Loucy (cell line): ENCODE results near the gene NADK.

Source experiments
- H2AFZ ChIP-seq: fragments of 200-600 bp; sonication (generic); 2 replicates; pipeline ENCODE4 v1.6.0; 2016; ENCODE audit warnings: antibody characterized with exemption, mild to moderate bottlenecking, low read length, moderate library complexity
- H3F3A ChIP-seq: fragments of 200-600 bp; 2 replicates; pipeline ENCODE4 v1.6.0; 2016; ENCODE audit warnings: antibody characterized with exemption, low read depth, mild to moderate bottlenecking
- H3K27me3 ChIP-seq: fragments of 200-600 bp; sonication (generic); 2 replicates; pipeline ENCODE4 v1.6.1; 2014; ENCODE audit warnings: low read length, mild to moderate bottlenecking; ENCODE audit not compliant: insufficient read depth, poor library complexity, severe bottlenecking
- H3K36me3 ChIP-seq: fragments of 200-600 bp; sonication (generic); 2 replicates; pipeline ENCODE4 v1.6.1; 2016; ENCODE audit warnings: low read length; ENCODE audit not compliant: insufficient read depth
- H3K4me1 ChIP-seq: fragments of 200-600 bp; sonication (generic); 2 replicates; pipeline ENCODE4 v1.5.1; 2014; ENCODE audit warnings: low read length, mild to moderate bottlenecking; ENCODE audit not compliant: insufficient read depth, poor library complexity, severe bottlenecking
- H3K4me2 ChIP-seq: fragments of 200-600 bp; sonication (generic); 2 replicates; pipeline ENCODE4 v1.6.0; 2014; ENCODE audit warnings: antibody characterized with exemption, low read length, low read depth, mild to moderate bottlenecking; ENCODE audit not compliant: poor library complexity, severe bottlenecking
- H3K4me3 ChIP-seq: fragments of 200-600 bp; sonication (generic); 2 replicates; pipeline ENCODE4 v1.5.1; 2014; ENCODE audit warnings: low read length, mild to moderate bottlenecking, mixed read lengths; ENCODE audit not compliant: poor library complexity, severe bottlenecking
- H3K79me2 ChIP-seq: fragments of 200-600 bp; sonication (generic); 2 replicates; pipeline ENCODE4 v1.6.1; 2014; ENCODE audit warnings: low read length; ENCODE audit not compliant: insufficient read depth
- H3K9ac ChIP-seq: fragments of 200-600 bp; sonication (generic); 2 replicates; pipeline ENCODE4 v1.6.0; 2014; ENCODE audit warnings: mild to moderate bottlenecking, low read depth, low read length, moderate library complexity; ENCODE audit not compliant: poor library complexity, severe bottlenecking
- H3K9me2 ChIP-seq: fragments of 200-600 bp; sonication (generic); replicated peaks from 2 replicates; pipeline ENCODE4 v1.6.1; 2016; ENCODE audit warnings: low read depth, low read length, mixed read lengths
- H3K9me3 ChIP-seq: fragments of 200-600 bp; sonication (generic); 2 replicates; pipeline ENCODE4 v1.6.1; 2014; ENCODE audit warnings: mild to moderate bottlenecking, antibody characterized with exemption, low read length, low read depth; ENCODE audit not compliant: insufficient read depth
- H4K20me1 ChIP-seq: fragments of 200-600 bp; sonication (generic); 2 replicates; pipeline ENCODE4 v1.6.0; 2014; ENCODE audit warnings: antibody characterized with exemption, low read length, mild to moderate bottlenecking; ENCODE audit not compliant: insufficient read depth, poor library complexity, severe bottlenecking
- EZH2phosphoT487 ChIP-seq: fragments of 200-600 bp; IDR thresholded peaks from 2 replicates; pipeline ENCODE4 v1.6.1; 2018; ENCODE audit warnings: antibody characterized with exemption, mild to moderate bottlenecking, moderate library complexity, borderline replicate concordance
- TF ChIP-seq, protein P1 (sequence below): fragments of 200-600 bp; sonication (generic); conservative IDR thresholded peaks from 2 replicates; pipeline ENCODE4 v1.5.1; 2014; ENCODE audit warnings: mild to moderate bottlenecking, antibody characterized with exemption, low read length

Gene NADK

DNA sequence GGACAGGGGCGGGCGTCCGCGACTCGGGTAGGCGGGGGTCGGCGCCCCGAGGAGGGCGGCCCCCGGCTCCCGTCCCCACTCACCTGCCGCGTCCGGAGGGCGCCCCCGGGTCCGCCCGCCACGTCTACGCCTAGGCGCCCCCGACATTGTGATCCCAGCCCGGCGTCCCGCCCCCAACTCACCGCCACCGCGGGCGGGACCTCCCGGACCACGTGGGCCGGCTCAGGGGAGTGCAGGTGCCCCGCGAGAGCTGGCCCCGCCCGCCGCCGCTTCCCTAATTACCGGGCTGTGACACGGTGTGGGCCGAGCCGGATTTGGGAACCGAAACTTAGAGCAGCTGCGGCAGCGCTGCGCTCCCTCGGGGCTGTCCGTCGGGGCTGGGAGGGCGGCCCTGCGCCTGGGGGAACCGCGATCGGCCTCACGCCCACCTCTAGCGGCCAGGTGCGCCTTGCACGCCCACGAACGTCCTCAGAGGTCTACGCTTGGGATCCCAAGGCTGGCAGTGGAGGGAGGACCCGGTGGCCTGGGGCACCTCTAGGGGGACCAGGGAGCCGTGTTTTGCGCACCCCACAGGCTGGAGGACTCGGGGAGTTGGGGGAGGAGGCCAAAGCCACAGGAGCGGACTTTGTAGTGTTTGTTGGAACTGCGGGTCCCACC lies 521 bp upstream of the NADK start:
- Histone ChIP-seq H3K4me2 (peak overlapping the region; percentile 75), H3K9me2 (no peaks in the 10 kb centered on the region), H3F3A (peaks cover 3% of the 10 kb centered on the region; the same call in 1 of the 2 replicates), H2AFZ (peak overlapping the region; percentile 82), H3K36me3 (no peaks in the 10 kb centered on the region), H3K79me2 (peaks cover 42% of the 10 kb centered on the region), H3K4me1 (peaks cover 46% of the 10 kb centered on the region), H3K9ac (peak overlapping the region; percentile 71), H3K27me3 (peaks cover 4% of the 10 kb centered on the region), H3K4me3 (peak overlapping the region; percentile 86), H3K9me3 (no peaks in the 10 kb centered on the region), H4K20me1 (no peaks in the 10 kb centered on the region)
- TF ChIP-seq, protein P1, sequence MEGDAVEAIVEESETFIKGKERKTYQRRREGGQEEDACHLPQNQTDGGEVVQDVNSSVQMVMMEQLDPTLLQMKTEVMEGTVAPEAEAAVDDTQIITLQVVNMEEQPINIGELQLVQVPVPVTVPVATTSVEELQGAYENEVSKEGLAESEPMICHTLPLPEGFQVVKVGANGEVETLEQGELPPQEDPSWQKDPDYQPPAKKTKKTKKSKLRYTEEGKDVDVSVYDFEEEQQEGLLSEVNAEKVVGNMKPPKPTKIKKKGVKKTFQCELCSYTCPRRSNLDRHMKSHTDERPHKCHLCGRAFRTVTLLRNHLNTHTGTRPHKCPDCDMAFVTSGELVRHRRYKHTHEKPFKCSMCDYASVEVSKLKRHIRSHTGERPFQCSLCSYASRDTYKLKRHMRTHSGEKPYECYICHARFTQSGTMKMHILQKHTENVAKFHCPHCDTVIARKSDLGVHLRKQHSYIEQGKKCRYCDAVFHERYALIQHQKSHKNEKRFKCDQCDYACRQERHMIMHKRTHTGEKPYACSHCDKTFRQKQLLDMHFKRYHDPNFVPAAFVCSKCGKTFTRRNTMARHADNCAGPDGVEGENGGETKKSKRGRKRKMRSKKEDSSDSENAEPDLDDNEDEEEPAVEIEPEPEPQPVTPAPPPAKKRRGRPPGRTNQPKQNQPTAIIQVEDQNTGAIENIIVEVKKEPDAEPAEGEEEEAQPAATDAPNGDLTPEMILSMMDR: peak; percentile 37
- no peak for TF ChIP-seq EZH2phosphoT487

DNA sequence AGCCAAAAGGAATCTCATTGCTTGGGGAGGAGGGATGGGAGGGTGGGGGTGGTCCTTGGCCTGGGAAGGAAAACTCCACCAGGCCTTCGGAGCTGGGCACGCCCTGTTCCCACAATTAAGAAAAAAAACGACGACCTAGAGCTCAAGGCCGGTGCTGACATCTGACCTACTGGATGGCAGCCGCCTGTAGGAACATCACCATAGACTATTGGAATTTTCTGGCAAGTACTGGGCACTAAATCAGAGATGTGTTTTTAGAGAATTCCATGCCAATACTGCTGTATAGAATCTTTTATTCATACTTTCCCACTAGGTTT lies 729 bp downstream of the NADK start:
- H3K4me1 ChIP-seq: peaks cover 46% of the 10 kb centered on the region
- no peaks in the 10 kb centered on the region for H3K9me3 ChIP-seq
- H3F3A ChIP-seq: peaks cover 3% of the 10 kb centered on the region; the same call in 1 of the 2 replicates
- H3K9me2 ChIP-seq: no peaks in the 10 kb centered on the region
- peak overlapping the region; percentile 86 for H3K4me3 ChIP-seq
- peaks cover 49% of the 10 kb centered on the region for H3K79me2 ChIP-seq
- H3K36me3 ChIP-seq: no peaks in the 10 kb centered on the region
- peak overlapping the region; percentile 92 for H3K9ac ChIP-seq
- peak overlapping the region; percentile 86 for H2AFZ ChIP-seq
- H4K20me1 ChIP-seq: no peaks in the 10 kb centered on the region
- peak overlapping the region; percentile 86 for H3K4me2 ChIP-seq
- TF ChIP-seq, protein P1: no peak
- TF ChIP-seq EZH2phosphoT487: no peak
- H3K27me3 ChIP-seq: peaks cover 4% of the 10 kb centered on the region

DNA sequence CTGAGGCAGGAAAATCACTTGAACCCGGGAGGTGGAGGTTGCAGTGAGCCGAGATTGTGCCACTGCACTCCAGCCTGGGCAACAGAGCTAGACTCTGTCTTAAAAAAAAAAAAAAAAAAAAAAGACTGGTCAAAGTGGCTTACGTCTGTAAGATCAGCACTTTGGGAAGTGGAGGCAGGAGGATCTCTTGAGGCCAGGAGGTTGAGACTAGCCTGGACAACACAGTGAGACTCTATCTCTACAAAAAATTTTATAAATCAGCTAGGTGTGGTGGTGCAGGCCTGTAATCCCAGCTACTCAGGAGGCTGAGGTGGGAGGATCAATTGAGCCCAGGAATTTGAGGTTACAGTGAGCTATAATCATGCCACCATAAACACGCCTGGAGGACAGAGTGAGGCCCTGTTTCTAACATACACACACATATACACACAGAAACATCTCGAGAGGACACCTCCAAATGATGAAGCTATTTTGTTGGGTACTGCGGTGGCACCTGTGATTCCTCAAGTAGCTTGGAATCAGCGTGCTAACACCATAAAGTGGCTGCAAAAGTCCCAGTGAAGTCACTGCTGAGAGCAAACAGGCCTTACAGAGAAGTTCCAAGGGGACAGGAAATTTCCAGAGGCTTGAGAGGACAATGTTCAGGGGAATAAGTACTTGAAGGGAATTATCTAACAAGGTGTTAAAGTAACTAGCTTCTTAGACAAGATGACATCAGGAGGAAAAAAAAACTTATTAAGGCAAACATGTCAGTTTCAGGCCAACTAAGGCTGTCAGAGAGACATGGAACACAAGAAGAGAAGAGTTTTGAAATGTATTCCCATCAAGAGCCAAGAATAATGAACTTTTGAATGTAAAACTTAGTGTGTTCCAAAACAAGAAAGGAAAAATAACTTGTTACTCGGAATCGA lies 1.3 kb downstream of the NADK start:
- no peaks in the 10 kb centered on the region for H3K36me3 ChIP-seq
- peak overlapping the region; percentile 92 for H3K9ac ChIP-seq
- peaks cover 4% of the 10 kb centered on the region for H3K27me3 ChIP-seq
- no peaks in the 10 kb centered on the region for H3K9me2 ChIP-seq
- peaks cover 55% of the 10 kb centered on the region for H3K79me2 ChIP-seq
- H3K4me3 ChIP-seq: peak overlapping the region; percentile 86
- H3K4me1 ChIP-seq: peaks cover 46% of the 10 kb centered on the region
- H4K20me1 ChIP-seq: no peaks in the 10 kb centered on the region
- peak overlapping the region; percentile 86 for H3K4me2 ChIP-seq
- H3K9me3 ChIP-seq: no peaks in the 10 kb centered on the region
- TF ChIP-seq EZH2phosphoT487: no peak
- TF ChIP-seq, protein P1: no peak
- H3F3A ChIP-seq: peaks cover 3% of the 10 kb centered on the region; the same call in 1 of the 2 replicates
- no peak overlapping the region for H2AFZ ChIP-seq
